ENCODE results near the gene DHRS2. TPM values are rescaled to one million over a fixed set of nuclear protein-coding genes. Genes with fewer than 3 reads are reported as not detected.
"Not testable (repeated sequence)": the region's sequence is repeated elsewhere in the genome, so short reads cannot be mapped to it uniquely, and the experiment has no call there.

DHRS2 gene
- total RNA-seq, 1 experiment from 2014 or later, result 14.0 TPM

DNA sequence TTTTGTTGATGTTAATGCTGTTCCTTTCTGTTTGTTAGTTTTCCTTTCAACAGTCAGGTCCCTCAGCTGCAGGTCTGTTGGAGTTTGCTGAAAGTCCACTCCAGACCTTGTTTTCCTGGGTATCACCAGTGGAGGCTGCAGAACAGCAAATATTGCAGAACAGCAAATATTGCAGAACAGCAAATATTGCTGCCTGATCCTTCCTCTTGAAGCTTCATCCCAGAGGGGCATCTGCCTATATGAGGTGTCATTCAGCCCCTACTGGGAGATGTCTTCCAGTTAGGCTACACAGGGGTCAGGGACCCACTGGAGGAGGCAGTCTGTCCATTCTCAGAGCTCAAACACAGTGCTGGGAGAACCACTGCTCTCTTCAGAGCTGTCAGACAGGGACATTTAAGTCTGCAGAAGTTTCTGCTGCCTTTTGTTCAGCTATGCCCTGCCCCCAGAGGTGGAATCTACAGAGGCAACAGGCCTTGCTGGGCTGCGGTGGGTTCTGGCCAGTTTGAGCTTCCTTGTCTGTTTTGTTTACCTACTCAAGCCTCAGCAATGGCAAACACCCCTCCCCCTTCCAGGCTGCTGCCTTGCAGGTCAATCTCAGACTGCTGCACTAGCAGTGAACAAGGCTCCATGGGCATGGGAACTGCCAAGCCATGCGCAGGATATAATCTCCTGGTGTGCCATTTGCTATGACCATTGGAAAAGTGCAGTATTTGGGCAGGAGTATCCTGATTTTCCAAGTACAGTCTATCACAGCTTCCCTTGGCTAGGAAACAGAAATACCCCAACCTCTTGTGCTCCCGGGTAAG, 53.7 kb downstream of the DHRS2 start:
- not testable (repeated sequence) for DNase-seq (ENCODE audit: low spot score)

- DNase-seq (ENCODE audit: low spot score), result no peak
These were observed 56.3 kb downstream of the DHRS2 start for GRCh38 chr14:23692416-23692815.

GRCh38 chr14:23693252-23693775, 57.1 kb downstream of the DHRS2 start:
- DNase-seq (ENCODE audit: low spot score), result no peak

- peak; percentile 39 for DNase-seq (ENCODE audit: low spot score)
These were observed 58.2 kb downstream of the DHRS2 start for GRCh38 chr14:23694085-23694948.

Other genes with a start within 250 kb of the DHRS2 start
- gene MYH6, start 228.1 kb upstream of the DHRS2 start, total RNA-seq (2014; rRNA removed; shearing (Covaris generic)), result not detected in 2 replicates
- not detected in 2 replicates for gene MYH7, start 200.7 kb upstream of the DHRS2 start, total RNA-seq (2014; rRNA removed; shearing (Covaris generic))
- 14.6 and 28.3 TPM in 2 replicates for gene NGDN, start 166.7 kb upstream of the DHRS2 start, total RNA-seq (2014; rRNA removed; shearing (Covaris generic))
- 0.58 TPM in 1 of 2 replicates, not detected in the other for gene ZFHX2, start 84.6 kb upstream of the DHRS2 start, total RNA-seq (2014; rRNA removed; shearing (Covaris generic))
- 13.5 and 30.0 TPM in 2 replicates for gene THTPA, start 80.1 kb upstream of the DHRS2 start, total RNA-seq (2014; rRNA removed; shearing (Covaris generic))
- 67.6 and 77.9 TPM in 2 replicates for gene AP1G2, start 68.6 kb upstream of the DHRS2 start, total RNA-seq (2014; rRNA removed; shearing (Covaris generic))
- not detected in 2 replicates for gene JPH4, start 57.6 kb upstream of the DHRS2 start, total RNA-seq (2014; rRNA removed; shearing (Covaris generic))

All from HT-29 (cell line).